Measurements from ENCODE around the gene KLHL22. TPM values are rescaled to one million over a fixed set of nuclear protein-coding genes. Genes with fewer than 3 reads are reported as not detected.

Gene KLHL22
- total and polyA plus RNA-seq, 2 of the 4 experiments (the other 2 are of a cell fraction): 27.1 to 30.1 TPM

DNA sequence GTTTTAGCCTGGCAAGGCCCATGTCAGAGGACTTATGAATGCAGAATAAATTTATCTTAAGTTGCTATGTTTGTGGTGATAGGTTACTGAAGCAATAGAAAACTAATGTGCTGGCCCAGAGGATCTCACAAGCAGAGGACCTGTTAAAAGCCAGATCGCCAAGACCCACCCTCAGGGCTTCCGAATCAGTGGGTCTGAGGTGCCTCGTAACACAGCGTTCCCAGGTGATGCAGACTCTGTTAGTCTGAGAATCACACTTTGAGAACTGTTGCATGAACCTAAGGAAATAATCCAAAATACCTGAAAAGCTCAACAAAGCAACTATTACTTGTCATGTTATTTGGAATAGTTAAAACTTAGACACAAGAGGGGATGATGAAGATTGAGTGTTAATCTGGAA is 51.3 kb downstream of the KLHL22 start:
- POLR2A ChIA-PET (ENCODE audit: unreplicated experiment): interaction anchor here (0.6 kb wide), 2 partner anchors 65 to 967 kb away, joined by 8 to 15 read pairs; no protein-coding TSS in a partner anchor
- Histone ChIP-seq H3K14ac (replicated peaks; ENCODE audit: low read depth, low read length) (no peak overlapping the region), H4K20me1 (ENCODE audit: insufficient read depth, low read length) (0 out of 2 replicates have a peak, but pooled peaks cover 4% of the 10 kb centered on the region), H2AFZ (replicated peaks; ENCODE audit: low read length, poor library complexity) (no peak overlapping the region), H3K27ac (ENCODE audit: insufficient read depth, low read length) (no peak overlapping the region), H3K4me3 (ENCODE audit: insufficient read depth, low read depth, low read length) (no peak overlapping the region), H4K8ac (ENCODE audit: low read depth in 2 of 2, low read length in 2 of 2) (no peak overlapping the region), H2BK15ac (ENCODE audit: low read depth, low read length) (no peak overlapping the region), H3K9ac (ENCODE audit: low read depth, low read length) (no peak overlapping the region), H3K9me1 (ENCODE audit: insufficient read depth, low read length) (peaks cover 3% of the 10 kb centered on the region; the same call in 1 of the 2 replicates), H2AK5ac (ENCODE audit: low read depth, low read length) (no peak overlapping the region), H2BK120ac (ENCODE audit: low read depth, low read length) (no peak overlapping the region), H4K91ac (ENCODE audit: insufficient read depth, low read depth, low read length) (no peak overlapping the region), H3K4me1 (ENCODE audit: control insufficient read depth, insufficient read depth, low read length) (no peaks in the 10 kb centered on the region), H4K5ac (ENCODE audit: low read depth, low read length) (no peak overlapping the region), H3K79me1 (ENCODE audit: low read depth in 1 of 2, low read length in 2 of 2) (peaks cover 0 to 6% of the 10 kb centered on the region in 2 experiments; a peak in 1 of 4 replicates), H3K27me3 (ENCODE audit: control insufficient read depth, insufficient read depth, low read length) (no peaks in the 10 kb centered on the region), H2AK9ac (replicated peaks; ENCODE audit: low read depth, low read length, poor library complexity) (no peak overlapping the region), H3K36me3 (ENCODE audit: control insufficient read depth, insufficient read depth, low read length) (peaks cover 25% of the 10 kb centered on the region), H3K4ac (ENCODE audit: low read depth, low read length) (no peak overlapping the region), H2BK5ac (ENCODE audit: low read depth, low read length, poor library complexity, severe bottlenecking) (no peak overlapping the region), H3K18ac (ENCODE audit: low read depth, low read length) (no peak overlapping the region), H3K23ac (ENCODE audit: low read depth, low read length) (no peak overlapping the region), H3K4me2 (ENCODE audit: low read depth, low read length) (no peak overlapping the region), H3K56ac (ENCODE audit: extremely low read depth, insufficient read depth, low read length) (no peak overlapping the region), H2BK20ac (ENCODE audit: low read depth, low read length) (no peak overlapping the region), H3K9me3 (ENCODE audit: control insufficient read depth, insufficient read depth, low read length) (no peaks in the 10 kb centered on the region)
- no peak for TF ChIP-seq BHLHE40 (IDR thresholded peaks at IDR 0.05; ENCODE audit: low read depth, low read length)
- TF ChIP-seq, protein P1, sequence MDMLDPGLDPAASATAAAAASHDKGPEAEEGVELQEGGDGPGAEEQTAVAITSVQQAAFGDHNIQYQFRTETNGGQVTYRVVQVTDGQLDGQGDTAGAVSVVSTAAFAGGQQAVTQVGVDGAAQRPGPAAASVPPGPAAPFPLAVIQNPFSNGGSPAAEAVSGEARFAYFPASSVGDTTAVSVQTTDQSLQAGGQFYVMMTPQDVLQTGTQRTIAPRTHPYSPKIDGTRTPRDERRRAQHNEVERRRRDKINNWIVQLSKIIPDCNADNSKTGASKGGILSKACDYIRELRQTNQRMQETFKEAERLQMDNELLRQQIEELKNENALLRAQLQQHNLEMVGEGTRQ (IDR thresholded peaks at IDR 0.05; ENCODE audit: low read depth, low read length): no peak
- TF ChIP-seq, protein P2, sequence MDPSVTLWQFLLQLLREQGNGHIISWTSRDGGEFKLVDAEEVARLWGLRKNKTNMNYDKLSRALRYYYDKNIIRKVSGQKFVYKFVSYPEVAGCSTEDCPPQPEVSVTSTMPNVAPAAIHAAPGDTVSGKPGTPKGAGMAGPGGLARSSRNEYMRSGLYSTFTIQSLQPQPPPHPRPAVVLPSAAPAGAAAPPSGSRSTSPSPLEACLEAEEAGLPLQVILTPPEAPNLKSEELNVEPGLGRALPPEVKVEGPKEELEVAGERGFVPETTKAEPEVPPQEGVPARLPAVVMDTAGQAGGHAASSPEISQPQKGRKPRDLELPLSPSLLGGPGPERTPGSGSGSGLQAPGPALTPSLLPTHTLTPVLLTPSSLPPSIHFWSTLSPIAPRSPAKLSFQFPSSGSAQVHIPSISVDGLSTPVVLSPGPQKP (IDR thresholded peaks at IDR 0.05; ENCODE audit: borderline replicate concordance, low read depth, low read length): no peak
- TF ChIP-seq NFE2L2 (IDR thresholded peaks at IDR 0.05; ENCODE audit: low read depth, low read length): no peak
- no peak for TF ChIP-seq FOS (IDR thresholded peaks at IDR 0.05; ENCODE audit: low read depth, low read length)
- TF ChIP-seq MAZ (IDR thresholded peaks at IDR 0.05; ENCODE audit: borderline replicate concordance, low read depth, low read length): no peak
- no peak for TF ChIP-seq CEBPB (IDR thresholded peaks at IDR 0.05; ENCODE audit: low read depth, low read length)
- no peak for TF ChIP-seq CHD1 (IDR thresholded peaks at IDR 0.05; ENCODE audit: low read depth, low read length)
- no peak for TF ChIP-seq RAD21 (IDR thresholded peaks at IDR 0.05; ENCODE audit: low read length)
- TF ChIP-seq SMC3 (IDR thresholded peaks at IDR 0.05; ENCODE audit: low read depth, low read length): no peak
- TF ChIP-seq MXI1 (IDR thresholded peaks at IDR 0.05; ENCODE audit: borderline replicate concordance, low read depth, low read length): no peak
- intact Hi-C loops (cut with micrococcal nuclease) (no loop called here), in situ Hi-C loops (cut with MboI; ENCODE audit: low sequenced_read_pairs) (no loop called here), dilution Hi-C loops (cut with HindIII; ENCODE audit: low sequenced_read_pairs, unreplicated experiment) (no loop called here)
- CTCF ChIA-PET: interaction anchor here (0.9 to 1.5 kb wide), 2 partner anchors 12 to 219 kb away, joined by 4 to 5 read pairs; no protein-coding TSS in a partner anchor
- BruUV-seq (replicated peaks): no TSS peak
- DNase-seq (no peak), ATAC-seq (ENCODE audit: low read depth) (no peak)
- 100% methylated on average over 1 of the region's 4 CpGs; no CpG with 5 or more reads in 1 of the 2 experiments for WGBS, 2 experiments (ENCODE audit: extremely low coverage in 2 of 2, insufficient read length in 1 of 2)

All from IMR-90 (cell line).